Right atrium auricular region (tissue), 2 donors: ENCODE data around the gene KLHL11. TPM values are rescaled to one million over a fixed set of nuclear protein-coding genes. Genes with fewer than 3 reads are reported as not detected.

Experiments used
- DNase-seq: peaks from one replicate; pipeline ENCODE4 v3.0.0-alpha.2; 2019; ENCODE audit warnings: low spot score
- H3K27ac ChIP-seq, 2 donors: fragments of 200-600 bp; sonication (generic); 1 replicate in 1 of 2; 2 replicates in 1 of 2; pipeline ENCODE4 v1.5.1; 2016 to 2019
- H3K27me3 ChIP-seq, 2 donors: fragments of 200-600 bp; sonication (generic); one replicate each; pipeline versions ENCODE4 v1.5.1 to v1.6.0; 2017 to 2019
- H3K36me3 ChIP-seq: fragments of 200-600 bp; sonication (generic); one replicate; pipeline ENCODE4 v1.5.1; 2016
- H3K4me1 ChIP-seq, 2 donors: fragments of 200-600 bp; sonication (generic); one replicate each; pipeline versions ENCODE4 v1.5.1 to v1.6.0; 2017 to 2019
- H3K4me3 ChIP-seq, 2 donors: fragments of 200-600 bp; sonication (generic); 1 replicate in 1 of 2; 2 replicates in 1 of 2; pipeline ENCODE4 v1.5.1; 2017 to 2019; ENCODE audit warnings: mild to moderate bottlenecking in 1 of 2, moderate library complexity in 1 of 2
- H3K9me3 ChIP-seq, 2 donors: fragments of 200-600 bp; sonication (generic); one replicate each; pipeline ENCODE4 v1.5.1; 2019
- CTCF ChIP-seq, 2 donors: fragments of 200-600 bp; sonication (generic); IDR thresholded peaks; one replicate each; pipeline ENCODE4 v1.5.1; 2019; ENCODE audit warnings: antibody characterized with exemption in 2 of 2
- total RNA-seq, 2 donors: library from RNA; depleted of rRNA; stranded (reverse); fragments of >200 nt; gene quantifications; one replicate each; pipeline ENCODE4 v1.1.0, GENCODE V29; 2016

KLHL11 gene
- 1 to 10 TPM; 6.9 to 8.7 TPM for total RNA-seq

DNA sequence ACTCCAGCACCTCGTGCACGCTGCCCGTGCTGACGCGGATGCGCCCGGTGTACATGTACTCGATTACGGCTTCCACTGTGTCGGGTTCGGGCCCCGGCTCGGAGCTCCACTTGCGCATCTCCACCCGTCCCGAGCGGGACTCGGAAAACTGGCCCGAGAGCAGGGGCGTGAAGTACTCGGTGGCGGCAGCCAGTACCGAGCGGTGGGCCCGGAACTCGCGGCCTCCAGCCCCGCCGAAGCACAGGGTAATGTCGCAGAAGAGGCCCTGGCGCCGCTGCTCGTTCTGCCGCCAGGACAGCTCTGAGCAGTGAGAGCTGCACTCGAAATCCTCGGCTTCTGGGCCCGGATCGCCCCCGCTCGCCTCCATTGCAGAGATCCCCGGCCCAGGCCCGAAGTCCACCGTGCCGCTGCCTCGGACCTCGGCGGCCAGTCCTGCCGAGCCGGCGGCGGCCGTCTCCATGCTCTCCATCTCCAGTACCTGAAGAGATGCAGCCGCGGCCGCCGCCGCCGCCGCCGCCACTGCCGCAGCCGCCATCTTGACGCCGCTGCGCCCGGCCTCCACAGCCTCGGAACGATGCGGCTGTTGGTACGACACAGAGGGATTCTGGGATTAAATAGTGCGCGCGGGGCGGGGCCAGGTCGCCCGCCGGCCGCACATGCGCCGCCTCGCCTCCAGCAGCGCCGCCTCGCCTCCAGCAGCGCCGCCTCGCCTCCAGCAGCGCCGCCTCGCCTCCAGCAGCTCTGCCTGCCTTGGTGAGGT is at the start of gene KLHL11:
Gene KLHL11 (minus strand): TSS at position 588 of the 760 bp plus-strand sequence. CDS start 53 bp downstream, at position 535.
- H3K27ac ChIP-seq, result peak within 1 kb of the TSS; percentile 93 to 97
- peak; percentile 88 for DNase-seq
- peaks cover 22% of the 10 kb centered on the region for H3K36me3 ChIP-seq
- H3K27me3 ChIP-seq, result no peaks in the 10 kb centered on the region
- peak within 1 kb of the TSS; percentile 94 to 100 for H3K4me3 ChIP-seq
- no peaks in the 10 kb centered on the region for H3K9me3 ChIP-seq
- TF ChIP-seq CTCF (IDR thresholded peaks at IDR 0.05), result no peak
- peaks cover 0 to 37% of the 10 kb centered on the region in 2 donors for H3K4me1 ChIP-seq

DNA sequence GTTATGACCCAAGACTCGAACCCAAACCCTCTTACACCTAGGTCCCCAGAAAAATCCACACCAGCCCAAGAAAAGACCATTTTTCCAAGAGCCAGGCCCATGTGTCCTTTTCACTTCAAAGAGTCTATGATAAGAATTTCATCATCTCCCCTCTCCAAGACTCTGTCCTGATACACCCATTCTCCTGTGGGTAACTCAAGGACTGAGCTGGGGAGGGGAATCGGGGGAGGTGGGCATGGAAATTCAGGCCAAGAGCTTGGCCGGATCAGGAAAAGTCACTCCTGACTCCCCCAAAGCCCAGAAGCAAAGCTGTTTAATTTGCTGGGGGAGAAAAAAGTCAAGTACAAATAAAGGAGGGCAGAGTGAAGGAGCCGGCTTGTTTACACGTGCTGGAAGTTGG is 49.8 kb upstream of the KLHL11 start:
- Histone ChIP-seq H3K27ac (no peak overlapping the region), H3K27me3 (no peaks in the 10 kb centered on the region), H3K36me3 (peaks cover 37% of the 10 kb centered on the region), H3K4me3 (no peak overlapping the region), H3K9me3 (no peaks in the 10 kb centered on the region), H3K4me1 (peaks cover 0 to 50% of the 10 kb centered on the region in 2 donors)
- no peak for DNase-seq
- TF ChIP-seq CTCF (IDR thresholded peaks at IDR 0.05), result no peak

GRCh38 chr17:41914358-41914766 is 49.1 kb upstream of the KLHL11 start:
- H3K4me3 ChIP-seq, result no peak overlapping the region
- H3K27me3 ChIP-seq, result no peaks in the 10 kb centered on the region
- no peak for DNase-seq
- H3K27ac ChIP-seq, result no peak overlapping the region
- TF ChIP-seq CTCF (IDR thresholded peaks at IDR 0.05), result no peak
- H3K4me1 ChIP-seq, result peaks cover 0 to 44% of the 10 kb centered on the region in 2 donors
- peaks cover 43% of the 10 kb centered on the region for H3K36me3 ChIP-seq
- no peaks in the 10 kb centered on the region for H3K9me3 ChIP-seq

DNA sequence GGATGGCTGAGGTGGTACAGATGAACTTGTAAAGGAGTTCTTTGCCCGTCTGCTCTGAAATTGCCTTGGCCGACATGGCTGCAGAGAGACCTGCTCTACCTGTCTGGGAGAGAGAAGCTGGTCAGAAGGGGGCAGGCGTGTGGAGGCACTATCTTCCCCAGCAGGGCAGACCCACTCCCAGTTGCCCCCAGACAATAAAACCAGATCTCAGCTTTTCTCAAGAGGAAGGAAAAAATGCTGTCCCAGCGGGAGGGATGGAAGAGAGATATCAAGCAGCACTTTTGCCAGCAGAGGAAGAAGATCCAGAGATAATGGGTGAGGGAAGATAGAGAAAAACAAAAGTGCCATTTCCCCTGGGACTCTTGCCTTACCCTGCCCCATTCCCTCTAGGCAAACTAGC is 48.6 kb upstream of the KLHL11 start:
- no peaks in the 10 kb centered on the region for H3K9me3 ChIP-seq
- no peaks in the 10 kb centered on the region for H3K27me3 ChIP-seq
- H3K4me3 ChIP-seq, result no peak overlapping the region
- no peak for TF ChIP-seq CTCF (IDR thresholded peaks at IDR 0.05)
- H3K4me1 ChIP-seq, result peaks cover 0 to 42% of the 10 kb centered on the region in 2 donors
- DNase-seq, result no peak
- H3K36me3 ChIP-seq, result peaks cover 49% of the 10 kb centered on the region
- no peak overlapping the region for H3K27ac ChIP-seq

DNA sequence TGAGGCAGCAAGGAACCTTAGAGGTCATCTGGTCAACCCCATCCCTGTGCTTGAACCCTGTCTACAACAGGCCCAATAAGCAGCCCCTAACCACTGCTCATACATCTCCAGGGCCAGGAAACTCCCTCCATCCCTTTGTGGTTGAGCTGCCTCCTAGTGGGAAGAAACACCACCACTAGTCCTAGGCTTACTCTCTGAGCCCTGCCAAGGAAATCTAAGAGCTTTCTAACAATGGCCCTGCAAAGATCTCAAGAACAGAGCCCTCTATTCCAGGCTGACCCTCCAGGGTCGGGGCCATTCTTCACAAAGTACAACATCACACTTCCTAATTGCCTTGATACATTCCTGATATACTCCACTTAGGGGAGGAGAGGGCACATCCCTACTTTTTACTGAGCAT is 47.7 kb upstream of the KLHL11 start:
- Histone ChIP-seq H3K4me1 (peaks cover 0 to 38% of the 10 kb centered on the region in 2 donors), H3K27me3 (no peaks in the 10 kb centered on the region), H3K27ac (no peak overlapping the region), H3K36me3 (peaks cover 58% of the 10 kb centered on the region), H3K4me3 (no peak overlapping the region), H3K9me3 (no peaks in the 10 kb centered on the region)
- TF ChIP-seq CTCF (IDR thresholded peaks at IDR 0.05), result no peak
- no peak for DNase-seq
